Mesodermal cell (in vitro differentiated cells): ENCODE measurements around the gene RPS6KL1.

Source experiments
- H3K27ac ChIP-seq: 2 replicates; pipeline ENCODE4 v1.7.0; 2013; ENCODE audit warnings: mild to moderate bottlenecking, low read depth, low read length, moderate library complexity; ENCODE audit not compliant: severe bottlenecking
- H3K36me3 ChIP-seq: 2 replicates; pipeline ENCODE4 v1.7.1; 2013; ENCODE audit warnings: mild to moderate bottlenecking, low read length, moderate library complexity; ENCODE audit not compliant: control insufficient read depth, insufficient read depth
- H3K4me1 ChIP-seq: one replicate; pipeline ENCODE4 v1.7.1; 2013; ENCODE audit warnings: mild to moderate bottlenecking, low read length; ENCODE audit not compliant: insufficient read depth, control insufficient read depth, poor library complexity, severe bottlenecking
- H3K4me3 ChIP-seq: 2 replicates; pipeline ENCODE4 v1.7.0; 2013; ENCODE audit warnings: low read length, control low read depth, mild to moderate bottlenecking; ENCODE audit not compliant: insufficient read depth, poor library complexity, severe bottlenecking; ENCODE audit errors: extremely low read depth
- H3K9me3 ChIP-seq: 2 replicates; pipeline ENCODE4 v1.7.1; 2013; ENCODE audit warnings: mild to moderate bottlenecking, low read length, moderate library complexity; ENCODE audit not compliant: control insufficient read depth
- WGBS, 2 experiments: methylation state at CpG; one replicate each; pipeline ENCODE4 v1.1.5; 2013; ENCODE audit warnings: missing lambda C conversion rate in 2 of 2; ENCODE audit not compliant: insufficient coverage in 2 of 2; 5-methylcytosine and 5-hydroxymethylcytosine counted together

RPS6KL1 gene

DNA sequence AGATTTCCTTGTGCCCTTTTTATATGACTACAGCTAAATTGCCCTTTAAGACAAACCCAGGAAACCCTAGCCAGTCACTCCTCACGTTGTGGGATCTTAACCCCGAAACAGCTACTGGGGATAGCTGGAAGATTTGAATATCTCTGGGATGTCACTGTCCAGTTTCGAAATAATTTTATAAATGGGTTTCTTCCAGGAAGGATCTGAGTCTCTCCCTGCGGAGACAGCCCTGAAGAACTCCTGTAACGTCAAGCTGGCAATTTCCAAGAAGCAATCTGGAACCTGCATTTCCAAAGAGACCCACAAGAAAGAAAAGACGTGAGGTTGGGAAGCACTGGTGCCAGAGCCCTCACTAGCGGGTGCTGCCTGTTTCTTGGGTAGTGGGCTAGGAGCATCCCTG lies 68.0 kb downstream of the RPS6KL1 start:
- Histone ChIP-seq H3K4me3 (no peak overlapping the region), H3K4me1 (no peaks in the 10 kb centered on the region), H3K36me3 (no peaks in the 10 kb centered on the region), H3K9me3 (no peaks in the 10 kb centered on the region), H3K27ac (no peak overlapping the region)
- 90 to 93% methylated on average over 6 to 7 of the region's 7 CpGs for WGBS, 2 experiments
